Dedifferentiated amniotic fluid mesenchymal stem cell (primary cell): ENCODE data around the gene CYP46A1.

Experiments used
- DNase-seq: peaks from one replicate; pipeline ENCODE4 v3.0.0-alpha.2; 2016; ENCODE audit errors: extremely low spot score

CYP46A1 gene

DNA sequence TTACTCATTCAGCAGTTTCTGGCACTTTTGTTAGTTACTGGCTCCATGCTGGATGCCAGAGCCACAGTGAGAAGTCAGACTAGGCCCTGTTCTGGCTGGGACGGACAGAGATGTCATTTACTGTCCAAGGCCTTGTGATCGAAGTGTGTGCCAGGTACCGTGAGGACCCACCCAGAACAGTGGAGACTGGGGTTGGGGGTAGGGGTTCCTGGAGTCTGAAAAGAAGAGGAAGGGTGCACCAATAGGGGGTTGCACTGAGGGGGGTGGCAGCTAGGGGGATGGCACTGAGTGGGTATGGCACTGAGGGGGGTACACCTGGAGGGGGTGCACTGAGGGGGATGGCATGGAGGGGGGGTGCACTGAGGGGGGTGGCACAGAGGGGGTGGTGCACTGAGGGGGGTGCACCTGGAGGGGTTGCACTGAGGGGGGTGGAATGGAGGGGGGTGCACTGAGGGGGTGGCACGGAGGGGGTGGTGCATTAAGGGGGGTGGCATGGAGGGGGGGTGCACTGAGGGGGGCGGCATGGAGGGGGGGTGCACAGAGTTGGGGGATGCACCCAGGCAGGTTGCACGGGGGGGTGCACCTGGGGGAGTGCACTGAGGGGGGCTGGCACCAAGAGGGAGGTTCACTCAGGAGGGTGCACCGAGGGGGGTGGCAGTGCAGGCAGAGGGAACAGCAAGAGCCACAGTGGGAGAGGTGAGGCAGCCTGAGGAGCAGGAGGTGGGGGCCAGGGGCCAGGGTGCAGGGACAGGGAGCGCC, 10.6 kb upstream of the CYP46A1 start:
- no peak for DNase-seq

DNA sequence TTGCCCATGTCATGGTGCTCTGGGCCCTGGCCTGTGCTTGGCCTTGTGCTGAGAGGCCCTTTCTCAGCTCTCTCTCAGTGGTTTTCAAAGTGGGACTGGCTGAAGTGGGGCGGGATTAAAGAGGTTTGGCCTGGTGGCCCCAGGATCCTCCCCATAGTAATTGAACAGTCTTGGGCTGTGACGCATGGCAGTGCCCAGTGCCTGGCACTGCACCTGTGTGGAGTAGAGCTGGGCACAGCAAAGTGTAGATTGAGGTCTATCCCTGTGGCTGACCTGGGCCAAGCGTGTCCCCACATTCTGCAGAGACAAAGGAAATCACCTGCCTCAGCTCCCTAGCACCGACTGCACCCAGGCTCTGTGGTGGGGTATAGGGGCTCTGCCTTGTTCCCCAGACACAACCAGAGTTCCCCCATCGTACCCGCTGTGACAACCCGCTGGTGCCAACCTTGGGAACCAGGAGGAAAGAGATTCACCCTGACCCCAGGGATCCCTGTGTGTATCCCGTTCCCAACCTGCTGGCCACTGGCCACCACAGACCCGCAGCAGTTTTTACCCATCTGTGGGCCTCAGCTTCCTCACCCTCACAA, 9.9 kb upstream of the CYP46A1 start:
- no peak for DNase-seq

DNA sequence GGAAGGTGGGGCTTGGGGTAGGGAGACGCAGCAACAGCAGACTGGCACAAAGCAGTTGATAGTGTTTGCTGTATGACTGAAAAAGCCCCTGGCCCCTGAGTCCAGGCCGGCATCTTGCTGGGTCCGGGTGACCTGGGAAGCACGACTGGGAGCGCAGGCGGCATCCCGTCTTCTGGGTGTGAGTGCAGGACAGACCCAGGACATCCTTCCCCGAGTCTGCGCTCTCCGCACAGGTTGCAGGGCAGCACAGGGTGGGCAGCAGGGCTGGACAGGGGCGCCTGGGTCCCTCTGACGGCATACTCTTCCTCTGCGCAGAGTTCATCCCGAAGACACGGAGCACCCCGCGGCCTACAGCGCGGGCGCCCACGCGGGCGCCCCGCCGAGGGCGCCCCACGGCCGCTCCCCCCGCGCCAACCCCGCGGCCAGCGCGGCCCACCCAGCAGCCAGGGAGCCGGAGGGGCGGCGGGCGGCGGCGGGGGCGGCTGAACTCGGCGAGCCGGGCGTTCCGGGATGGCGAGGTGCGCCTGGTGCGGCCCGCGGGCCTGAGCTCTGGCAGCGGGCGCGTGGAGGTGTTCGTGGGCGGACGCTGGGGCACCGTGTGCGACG, 9.2 kb upstream of the CYP46A1 start:
- no peak for DNase-seq

- DNase-seq, result no peak
Measured at GRCh38 chr14:99675382-99675835, 8.7 kb upstream of the CYP46A1 start.

DNA sequence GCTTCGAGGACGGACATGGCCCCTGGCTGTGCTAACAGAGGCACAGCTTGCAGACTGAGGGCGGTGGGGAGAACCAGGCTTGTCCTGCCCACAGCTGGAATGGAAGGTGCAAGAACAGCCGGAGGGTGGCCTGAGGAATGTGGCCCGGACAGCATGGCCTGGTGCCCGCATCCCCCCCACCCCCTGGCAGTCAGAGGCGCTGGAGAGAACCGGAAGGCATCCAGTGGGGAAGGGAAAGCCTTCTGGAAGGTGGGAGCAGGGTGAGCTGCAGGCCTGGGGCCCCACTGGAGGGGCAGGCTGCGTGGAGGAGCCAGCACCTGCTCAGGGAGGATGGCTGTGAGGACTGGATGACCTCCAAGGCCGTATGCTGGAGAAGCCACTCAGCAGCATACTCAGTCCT, 8.1 kb upstream of the CYP46A1 start:
- no peak for DNase-seq

- no peak for DNase-seq
Measured at GRCh38 chr14:99676657-99677056, 7.4 kb upstream of the CYP46A1 start.

DNA sequence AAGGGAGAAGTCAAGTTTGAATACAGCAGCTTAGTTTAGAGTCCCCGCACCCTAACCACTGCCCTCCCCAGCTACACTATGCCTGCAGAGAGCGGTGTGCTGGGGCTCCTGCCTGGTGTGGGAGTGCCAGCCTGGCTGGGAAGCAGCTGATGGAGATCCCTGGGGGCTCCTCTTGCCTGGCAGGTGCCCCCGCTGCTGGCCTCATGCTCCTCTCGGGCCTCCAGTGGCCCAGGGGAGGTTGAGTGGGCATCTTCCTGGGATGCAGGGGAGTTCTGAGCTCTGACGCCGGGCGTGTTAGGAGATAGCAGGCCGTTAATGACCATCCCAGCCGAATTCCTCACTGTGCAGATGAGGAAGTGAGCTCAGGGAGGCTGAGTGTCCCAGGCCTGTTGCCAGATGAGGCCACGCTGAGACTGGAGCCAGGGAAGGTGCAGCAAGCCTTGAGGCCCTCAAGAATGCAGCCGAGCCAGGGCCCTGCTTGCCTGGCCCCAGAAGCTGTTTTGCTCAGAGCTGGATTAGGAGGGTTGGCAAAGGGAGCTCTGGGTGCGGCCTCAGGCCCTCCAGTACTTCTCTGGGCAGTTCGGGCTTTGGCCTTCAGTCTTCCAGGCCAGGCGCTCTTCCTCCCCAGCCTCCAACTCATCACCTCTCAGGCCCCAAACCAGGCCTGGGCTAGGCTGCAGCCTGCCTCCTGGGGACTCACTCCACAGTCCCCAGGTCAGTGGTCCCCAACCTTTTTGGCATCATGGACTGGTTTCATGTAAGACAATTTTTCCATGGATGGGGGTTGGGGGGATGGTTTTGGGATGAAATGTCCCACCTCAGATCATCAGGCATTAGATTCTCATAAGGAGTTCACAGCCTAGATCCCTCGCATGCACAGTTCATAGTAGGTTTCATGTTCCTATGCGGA, 6.6 kb upstream of the CYP46A1 start:
- no peak for DNase-seq

DNA sequence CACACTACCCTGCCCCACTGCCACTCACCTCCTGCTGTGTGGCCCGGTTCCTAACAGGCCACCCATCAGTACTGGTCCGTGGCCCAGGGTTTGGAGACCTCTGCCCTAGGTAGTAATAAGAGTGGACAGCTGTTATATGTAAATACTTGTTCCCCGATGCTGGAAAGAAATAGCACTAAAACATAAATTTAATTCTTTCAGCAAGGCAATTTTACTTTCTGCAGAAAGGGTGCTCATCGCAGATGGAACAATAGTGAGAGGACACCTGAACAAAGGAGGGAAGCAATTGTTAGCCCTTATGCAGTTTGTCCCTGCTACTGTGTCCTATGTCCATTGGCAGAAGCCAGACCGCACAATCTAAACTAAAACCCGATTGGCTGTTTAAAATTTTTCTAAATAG, 5.9 kb upstream of the CYP46A1 start:
- DNase-seq, result no peak

GRCh38 chr14:99679111-99679510, 5.0 kb upstream of the CYP46A1 start:
- no peak for DNase-seq

DNA sequence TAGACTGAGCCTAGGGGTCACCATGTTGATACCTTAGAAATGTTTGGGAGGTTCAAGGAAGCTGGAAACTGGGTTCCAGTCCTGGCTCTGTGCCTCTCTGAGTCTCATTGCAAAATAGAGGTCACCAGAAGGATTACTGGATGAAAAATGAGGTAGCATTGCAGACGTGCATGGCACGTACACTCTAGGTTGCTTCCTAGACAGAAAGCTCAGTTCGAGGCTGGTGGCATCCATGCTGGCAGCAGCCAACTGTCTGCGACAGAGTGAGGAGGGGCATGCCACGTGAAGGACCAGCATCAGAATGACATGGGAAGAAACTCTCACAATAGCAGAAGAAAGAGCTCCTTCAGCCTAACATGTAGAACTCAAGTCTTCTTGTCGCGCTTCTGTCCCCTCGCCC, 4.6 kb upstream of the CYP46A1 start:
- DNase-seq, result no peak

GRCh38 chr14:99679996-99680395, 4.1 kb upstream of the CYP46A1 start:
- DNase-seq, result no peak

- no peak for DNase-seq
Measured at GRCh38 chr14:99681101-99681831, 2.8 kb upstream of the CYP46A1 start.

DNA sequence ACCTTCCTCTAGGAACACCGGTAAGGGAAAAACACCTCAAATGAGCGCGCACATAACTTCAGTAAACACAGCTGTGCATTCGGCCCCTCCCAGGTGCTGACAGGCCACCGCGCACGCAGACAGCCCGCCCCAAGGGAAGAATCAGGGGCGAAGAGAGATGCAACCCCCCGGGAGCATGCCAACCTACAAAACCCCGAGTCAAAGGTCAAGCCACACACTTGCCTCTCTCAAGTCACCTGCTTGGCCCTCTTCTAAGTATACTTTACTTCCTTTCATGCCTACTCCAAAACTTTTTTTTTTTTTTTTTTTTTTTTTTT, 2.3 kb upstream of the CYP46A1 start:
- DNase-seq, result no peak

DNA sequence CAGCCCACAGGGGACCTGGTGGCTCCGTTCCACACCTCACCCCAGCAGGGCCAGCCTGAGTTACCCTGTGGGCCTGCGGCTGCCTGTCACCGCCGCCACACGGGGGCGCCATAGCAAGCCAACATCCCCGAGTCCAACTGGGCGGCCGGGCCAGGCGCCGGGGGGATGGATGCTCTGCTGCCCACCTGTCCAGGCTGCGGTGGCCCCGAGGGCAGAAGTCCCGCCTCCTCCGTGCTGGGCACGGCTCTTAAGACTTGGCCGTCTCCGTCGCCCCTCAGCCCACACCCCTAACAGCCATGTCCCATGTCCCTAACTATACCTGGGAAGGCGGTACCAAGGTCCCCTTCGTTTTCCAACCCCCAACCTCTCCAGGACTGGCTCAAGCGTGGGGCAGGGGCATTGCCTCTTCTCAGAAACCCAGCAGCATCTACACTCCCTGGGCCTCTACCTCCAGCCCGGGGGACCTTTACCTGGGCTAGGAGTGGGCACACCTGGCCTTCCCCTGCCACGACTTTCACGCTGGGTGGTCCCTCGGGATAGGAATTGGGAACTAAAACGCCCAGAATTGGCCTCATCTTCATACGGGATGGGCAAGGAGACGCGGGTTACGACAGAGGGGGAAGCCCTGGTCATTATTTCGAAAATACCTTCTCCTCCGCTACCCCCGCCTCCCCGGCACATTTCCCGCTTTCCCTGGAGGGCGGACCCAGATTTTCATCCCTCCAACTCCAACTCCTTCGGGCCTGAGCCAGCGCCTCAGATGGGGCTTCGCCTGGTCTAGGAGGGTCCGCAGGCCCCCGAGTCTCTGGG, 1.1 kb upstream of the CYP46A1 start:
- DNase-seq, result peak; percentile 57

GRCh38 chr14:99684410-99684934, 374 bp downstream of the CYP46A1 start:
- DNase-seq, result no peak

GRCh38 chr14:99685151-99685591, 1.1 kb downstream of the CYP46A1 start:
- no peak for DNase-seq

DNA sequence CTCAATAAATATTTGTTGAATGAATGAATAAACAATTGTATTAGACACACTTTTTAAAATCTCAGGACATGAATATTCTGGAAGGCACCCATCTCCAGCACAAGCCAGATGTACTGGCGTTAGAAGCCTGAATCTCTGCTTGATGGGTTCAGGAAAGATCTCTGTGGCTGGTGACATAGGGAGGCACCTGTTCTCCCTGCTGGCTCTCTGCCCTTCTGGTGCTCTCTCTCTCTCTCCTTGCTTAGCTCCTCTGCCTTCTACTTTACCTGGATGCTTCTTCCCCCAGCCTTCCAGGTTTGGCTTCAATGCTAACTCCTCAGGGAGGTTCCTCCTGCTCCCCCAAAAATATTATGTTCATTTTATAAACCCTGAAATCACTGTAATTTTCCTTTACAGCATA, 1.5 kb downstream of the CYP46A1 start:
- no peak for DNase-seq

GRCh38 chr14:99686557-99687283, 2.6 kb downstream of the CYP46A1 start:
- no peak for DNase-seq

GRCh38 chr14:99687284-99688209, 3.4 kb downstream of the CYP46A1 start:
- DNase-seq, result no peak
